WTC11 (cell line): ENCODE measurements around the gene MXRA8. TPM values are rescaled to one million over a fixed set of nuclear protein-coding genes. Genes with fewer than 3 reads are reported as not detected.

Experiments
- AFF4 ChIP-seq: sonication (generic); formaldehyde crosslinking; IDR thresholded peaks from 2 replicates; pipeline ENCODE4 v1.8.1; 2023; ENCODE audit warnings: mild to moderate bottlenecking, missing genetic modification reagents, borderline replicate concordance
- ATF3 ChIP-seq: sonication (generic); formaldehyde crosslinking; conservative IDR thresholded peaks from 2 replicates; pipeline ENCODE4 v1.8.1; 2022; ENCODE audit warnings: mild to moderate bottlenecking, missing genetic modification reagents
- ATF6 ChIP-seq: sonication (generic); formaldehyde crosslinking; IDR thresholded peaks from 2 replicates; pipeline ENCODE4 v1.8.1; 2023; ENCODE audit warnings: mild to moderate bottlenecking, missing genetic modification reagents
- CBFB ChIP-seq: sonication (generic); formaldehyde crosslinking; IDR thresholded peaks from 2 replicates; pipeline ENCODE4 v1.8.1; 2022; ENCODE audit warnings: mild to moderate bottlenecking, low read depth, missing genetic modification reagents
- CTCF ChIP-seq: fragments of 200-600 bp; IDR thresholded peaks from 2 replicates; pipeline ENCODE4 v1.8.0; 2022; ENCODE audit warnings: antibody characterized with exemption
- ETV6 ChIP-seq: sonication (generic); formaldehyde crosslinking; IDR thresholded peaks from 2 replicates; pipeline ENCODE4 v1.8.1; 2022; ENCODE audit warnings: mild to moderate bottlenecking, missing genetic modification reagents
- FOXJ3 ChIP-seq: sonication (generic); formaldehyde crosslinking; IDR thresholded peaks from 2 replicates; pipeline ENCODE4 v1.9.0; 2021; ENCODE audit warnings: missing genetic modification reagents, mild to moderate bottlenecking, borderline replicate concordance
- FOXK1 ChIP-seq: sonication (generic); formaldehyde crosslinking; IDR thresholded peaks from 2 replicates; pipeline ENCODE4 v1.8.0; 2022; ENCODE audit warnings: mild to moderate bottlenecking, moderate library complexity, missing genetic modification reagents
- GABPB1 ChIP-seq: sonication (generic); formaldehyde crosslinking; IDR thresholded peaks from 2 replicates; pipeline ENCODE4 v1.8.1; 2023; ENCODE audit warnings: mild to moderate bottlenecking, missing genetic modification reagents
- IRF1 ChIP-seq: sonication (generic); formaldehyde crosslinking; IDR thresholded peaks from 2 replicates; pipeline ENCODE4 v1.8.0; 2023; ENCODE audit warnings: missing genetic modification reagents
- JAZF1 ChIP-seq: fragments of 250-450 bp; sonication (Bioruptor Pico); IDR thresholded peaks from 2 replicates; pipeline ENCODE4 v1.9.0; 2021; ENCODE audit warnings: moderate library complexity, mild to moderate bottlenecking, inconsistent platforms
- MXD4 ChIP-seq: fragments of 250-450 bp; sonication (Bioruptor Pico); IDR thresholded peaks from 2 replicates; pipeline ENCODE4 v1.8.0; 2021; ENCODE audit warnings: mild to moderate bottlenecking, moderate library complexity, borderline replicate concordance
- MYBL2 ChIP-seq: sonication (generic); formaldehyde crosslinking; IDR thresholded peaks from 2 replicates; pipeline ENCODE4 v1.8.1; 2023; ENCODE audit warnings: mild to moderate bottlenecking, moderate library complexity, missing genetic modification reagents
- NFATC4 ChIP-seq: fragments of 250-450 bp; sonication (Bioruptor Pico); IDR thresholded peaks from 2 replicates; pipeline ENCODE4 v1.9.0; 2021; ENCODE audit warnings: mild to moderate bottlenecking
- NFE2L1 ChIP-seq: sonication (generic); formaldehyde crosslinking; IDR thresholded peaks from 2 replicates; pipeline ENCODE4 v1.8.1; 2023; ENCODE audit warnings: missing genetic modification reagents
- NR2C2 ChIP-seq: sonication (generic); formaldehyde crosslinking; IDR thresholded peaks from 2 replicates; pipeline ENCODE4 v1.8.0; 2022; ENCODE audit warnings: mild to moderate bottlenecking, missing genetic modification reagents
- PREB ChIP-seq: sonication (generic); formaldehyde crosslinking; IDR thresholded peaks from 2 replicates; pipeline ENCODE4 v1.8.1; 2022; ENCODE audit warnings: mild to moderate bottlenecking, missing genetic modification reagents, moderate library complexity, borderline replicate concordance
- PRRX2 ChIP-seq: fragments of 250-450 bp; sonication (Bioruptor Pico); IDR thresholded peaks from 2 replicates; pipeline ENCODE4 v1.8.0; 2021; ENCODE audit warnings: mild to moderate bottlenecking
- RELA ChIP-seq: sonication (generic); formaldehyde crosslinking; IDR thresholded peaks from 2 replicates; pipeline ENCODE4 v1.8.1; 2022; ENCODE audit warnings: missing genetic modification reagents, mild to moderate bottlenecking, borderline replicate concordance
- RORB ChIP-seq: fragments of 250-450 bp; sonication (Bioruptor Pico); IDR thresholded peaks from 2 replicates; pipeline ENCODE4 v1.9.0; 2021; ENCODE audit warnings: mild to moderate bottlenecking
- SMAD3 ChIP-seq: sonication (generic); formaldehyde crosslinking; IDR thresholded peaks from 2 replicates; pipeline ENCODE4 v1.8.0; 2022; ENCODE audit warnings: missing genetic modification reagents, mild to moderate bottlenecking, borderline replicate concordance
- SMAD4 ChIP-seq: sonication (generic); formaldehyde crosslinking; IDR thresholded peaks from 2 replicates; pipeline ENCODE4 v1.8.0; 2022; ENCODE audit warnings: mild to moderate bottlenecking, missing genetic modification reagents
- SOX15 ChIP-seq: fragments of 250-450 bp; sonication (Bioruptor Pico); IDR thresholded peaks from 2 replicates; pipeline ENCODE4 v1.9.0; 2021; ENCODE audit warnings: mild to moderate bottlenecking
- SP1 ChIP-seq: sonication (generic); formaldehyde crosslinking; conservative IDR thresholded peaks from 2 replicates; pipeline ENCODE4 v1.8.1; 2022; ENCODE audit warnings: missing genetic modification reagents
- TCF7 ChIP-seq: sonication (generic); formaldehyde crosslinking; IDR thresholded peaks from 2 replicates; pipeline ENCODE4 v1.8.0; 2022; ENCODE audit warnings: mild to moderate bottlenecking, low read depth, missing genetic modification reagents, moderate library complexity
- USF2 ChIP-seq: sonication (generic); formaldehyde crosslinking; IDR thresholded peaks from 2 replicates; pipeline ENCODE4 v1.8.1; 2023; ENCODE audit warnings: mild to moderate bottlenecking, missing genetic modification reagents, moderate library complexity
- ZBTB21 ChIP-seq: sonication (generic); formaldehyde crosslinking; IDR thresholded peaks from 2 replicates; pipeline ENCODE4 v1.8.1; 2023; ENCODE audit warnings: mild to moderate bottlenecking, missing genetic modification reagents, borderline replicate concordance
- ZNF121 ChIP-seq: sonication (generic); formaldehyde crosslinking; IDR thresholded peaks from 2 replicates; pipeline ENCODE4 v1.8.0; 2023; ENCODE audit warnings: missing genetic modification reagents
- ZNF138 ChIP-seq: sonication (generic); formaldehyde crosslinking; conservative IDR thresholded peaks from 2 replicates; pipeline ENCODE4 v1.8.1; 2022; ENCODE audit warnings: mild to moderate bottlenecking, moderate library complexity, missing genetic modification reagents
- ZNF219 ChIP-seq: sonication (generic); formaldehyde crosslinking; IDR thresholded peaks from 2 replicates; pipeline ENCODE4 v1.8.0; 2023; ENCODE audit warnings: missing genetic modification reagents, mild to moderate bottlenecking, borderline replicate concordance
- ZNF232 ChIP-seq: sonication (generic); formaldehyde crosslinking; IDR thresholded peaks from 2 replicates; pipeline ENCODE4 v1.8.0; 2022; ENCODE audit warnings: mild to moderate bottlenecking, missing genetic modification reagents
- ZNF317 ChIP-seq: sonication (generic); formaldehyde crosslinking; IDR thresholded peaks from 2 replicates; pipeline ENCODE4 v1.8.1; 2023; ENCODE audit warnings: low read depth, mild to moderate bottlenecking, moderate library complexity, missing genetic modification reagents, borderline replicate concordance
- total RNA-seq: library from RNA; stranded (reverse); gene quantifications from 3 replicates; pipeline ENCODE4 v1.2.3, GENCODE V29; 2021

MXRA8 gene
- total RNA-seq, 1 experiment from 2014 or later, result 6.7 TPM

- TF ChIP-seq PREB, result peak; percentile 99
- peak; percentile 100 for TF ChIP-seq ZNF219 (CRISPR knock-in tag)
- TF ChIP-seq ATF6 (CRISPR knock-in tag), result peak; percentile 99
- TF ChIP-seq ZNF138, result peak; percentile 97
- peak; percentile 70; the same call in 1 of the 2 replicates for TF ChIP-seq MXD4 (CRISPR knock-in tag)
- peak; percentile 100 for TF ChIP-seq ZNF232
- TF ChIP-seq ZNF317 (CRISPR knock-in tag), result peak; percentile 93
- TF ChIP-seq FOXK1 (CRISPR knock-in tag), result peak; percentile 99
- peak; percentile 100 for TF ChIP-seq TCF7 (CRISPR knock-in tag)
- no peak for TF ChIP-seq SOX15 (CRISPR knock-in tag)
- peak; percentile 100 for TF ChIP-seq CBFB
- TF ChIP-seq ZBTB21 (CRISPR knock-in tag), result peak; percentile 97
- peak; percentile 98 for TF ChIP-seq MYBL2
- peak; percentile 99 for TF ChIP-seq ZNF121
- peak; percentile 99 for TF ChIP-seq NFE2L1 (CRISPR knock-in tag)
- peak; percentile 99 for TF ChIP-seq ETV6 (CRISPR knock-in tag)
- TF ChIP-seq SP1, result peak; percentile 88
- no peak for TF ChIP-seq CTCF
- peak; percentile 100 for TF ChIP-seq IRF1
- TF ChIP-seq USF2 (CRISPR knock-in tag), result peak; percentile 73
- peak; percentile 95 for TF ChIP-seq NR2C2
- TF ChIP-seq SMAD4 (CRISPR knock-in tag), result peak; percentile 100
- TF ChIP-seq AFF4 (CRISPR knock-in tag), result peak; percentile 99; the same call in 1 of the 2 replicates
- peak; percentile 86; the same call in 1 of the 2 replicates for TF ChIP-seq PRRX2 (CRISPR knock-in tag)
- no peak for TF ChIP-seq RORB (CRISPR knock-in tag)
- TF ChIP-seq SMAD3, result peak; percentile 100
- peak; percentile 95 for TF ChIP-seq ATF3 (CRISPR knock-in tag)
- no peak; the same call in 1 of the 2 replicates for TF ChIP-seq GABPB1 (CRISPR knock-in tag)
- TF ChIP-seq FOXJ3 (CRISPR knock-in tag), result peak; percentile 99
- TF ChIP-seq JAZF1, result no peak
- TF ChIP-seq NFATC4 (CRISPR knock-in tag), result peak; percentile 45; the same call in 1 of the 2 replicates
- peak; percentile 100 for TF ChIP-seq RELA (CRISPR knock-in tag)
Observed at GRCh38 chr1:1334835-1335234, 23.5 kb downstream of the MXRA8 start (continued).
